OCI-LY1 (cell line): ENCODE results near the gene TRIL.

Experiments
- EZH2 ChIP-seq: fragments of 200-600 bp; sonication (generic), shearing (Covaris generic); IDR thresholded peaks from 2 replicates; pipeline ENCODE4 v1.8.0; 2017; ENCODE audit warnings: borderline replicate concordance, mixed run types, mild to moderate bottlenecking, antibody characterized with exemption, low read length, moderate library complexity, mixed read lengths
- TF ChIP-seq, protein P1 (sequence below): fragments of 200-600 bp; sonication (generic), shearing (Covaris generic); IDR thresholded peaks from 2 replicates; pipeline ENCODE4 v1.5.1; 2017; ENCODE audit warnings: mild to moderate bottlenecking, antibody characterized with exemption, low read length, moderate library complexity, mixed read lengths

DNA sequence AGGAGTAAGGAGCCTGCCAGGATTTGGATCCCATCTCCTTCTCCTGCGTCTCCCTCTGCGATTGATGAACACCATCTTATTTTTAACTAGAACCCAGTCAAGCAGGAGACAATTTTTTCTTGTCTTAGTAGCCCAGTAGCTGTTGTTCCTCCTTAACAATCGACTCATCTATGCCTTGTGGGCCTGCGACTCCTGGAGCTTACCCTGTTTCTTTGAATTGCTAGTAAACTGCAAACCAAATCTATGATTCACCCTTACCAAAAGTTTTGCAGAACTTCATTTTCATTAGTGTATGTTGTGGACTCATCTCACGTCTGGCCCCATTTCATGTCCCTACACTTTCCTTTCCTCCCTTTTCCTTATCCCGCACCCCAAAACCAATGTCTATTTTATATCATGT is 37.7 kb downstream of the TRIL start:
- TF ChIP-seq, protein P1, sequence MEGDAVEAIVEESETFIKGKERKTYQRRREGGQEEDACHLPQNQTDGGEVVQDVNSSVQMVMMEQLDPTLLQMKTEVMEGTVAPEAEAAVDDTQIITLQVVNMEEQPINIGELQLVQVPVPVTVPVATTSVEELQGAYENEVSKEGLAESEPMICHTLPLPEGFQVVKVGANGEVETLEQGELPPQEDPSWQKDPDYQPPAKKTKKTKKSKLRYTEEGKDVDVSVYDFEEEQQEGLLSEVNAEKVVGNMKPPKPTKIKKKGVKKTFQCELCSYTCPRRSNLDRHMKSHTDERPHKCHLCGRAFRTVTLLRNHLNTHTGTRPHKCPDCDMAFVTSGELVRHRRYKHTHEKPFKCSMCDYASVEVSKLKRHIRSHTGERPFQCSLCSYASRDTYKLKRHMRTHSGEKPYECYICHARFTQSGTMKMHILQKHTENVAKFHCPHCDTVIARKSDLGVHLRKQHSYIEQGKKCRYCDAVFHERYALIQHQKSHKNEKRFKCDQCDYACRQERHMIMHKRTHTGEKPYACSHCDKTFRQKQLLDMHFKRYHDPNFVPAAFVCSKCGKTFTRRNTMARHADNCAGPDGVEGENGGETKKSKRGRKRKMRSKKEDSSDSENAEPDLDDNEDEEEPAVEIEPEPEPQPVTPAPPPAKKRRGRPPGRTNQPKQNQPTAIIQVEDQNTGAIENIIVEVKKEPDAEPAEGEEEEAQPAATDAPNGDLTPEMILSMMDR, result no peak
- TF ChIP-seq EZH2, result no peak
